GM21447 (cell line): ENCODE data around the gene GLB1L2.
A peak's percentile ranks its signal among the peaks of the same experiment; 100 is the strongest.
"Not testable (repeated sequence)": the region's sequence is repeated elsewhere in the genome, so short reads cannot be mapped to it uniquely, and the experiment has no call there.

Experiments used
- ATAC-seq: cut with Tn5 transposase; IDR thresholded peaks from one replicate; pipeline ENCODE4 v1.9.1; 2021; ENCODE audit not compliant: unreplicated experiment

GLB1L2 gene

GRCh38 chr11:134331354-134332188, at the start of gene GLB1L2:
Gene GLB1L2 (plus strand): TSS chr11:134331988. CDS start chr11:134332062, 74 bp downstream.
- ATAC-seq, result peak; percentile 76

- ATAC-seq, result no peak
Observed at GRCh38 chr11:134282121-134283045, 49.4 kb upstream of the GLB1L2 start.

- no peak for ATAC-seq
Observed at GRCh38 chr11:134283461-134284230, 48.1 kb upstream of the GLB1L2 start.

- not testable (repeated sequence) for ATAC-seq
Observed at GRCh38 chr11:134284349-134284748, 47.4 kb upstream of the GLB1L2 start.

GRCh38 chr11:134287561-134287960, 44.2 kb upstream of the GLB1L2 start:
- ATAC-seq, result no peak

- ATAC-seq, result no peak
Observed at GRCh38 chr11:134288486-134288885, 43.3 kb upstream of the GLB1L2 start.

- no peak for ATAC-seq
Observed at GRCh38 chr11:134289167-134289566, 42.6 kb upstream of the GLB1L2 start.

GRCh38 chr11:134289789-134290188, 42.0 kb upstream of the GLB1L2 start:
- ATAC-seq, result no peak

GRCh38 chr11:134290646-134291045, 41.1 kb upstream of the GLB1L2 start:
- ATAC-seq, result no peak

GRCh38 chr11:134291196-134291595, 40.6 kb upstream of the GLB1L2 start:
- no peak for ATAC-seq

GRCh38 chr11:134292661-134293060, 39.1 kb upstream of the GLB1L2 start:
- ATAC-seq, result no peak

GRCh38 chr11:134293119-134294113, 38.4 kb upstream of the GLB1L2 start:
- no peak for ATAC-seq

- no peak for ATAC-seq
Observed at GRCh38 chr11:134294664-134295063, 37.1 kb upstream of the GLB1L2 start.

GRCh38 chr11:134312223-134312622, 19.6 kb upstream of the GLB1L2 start:
- ATAC-seq, result no peak

- no peak for ATAC-seq
Observed at GRCh38 chr11:134312807-134313206, 19.0 kb upstream of the GLB1L2 start.

GRCh38 chr11:134313379-134313778, 18.4 kb upstream of the GLB1L2 start:
- ATAC-seq, result no peak

GRCh38 chr11:134313821-134314607, 17.8 kb upstream of the GLB1L2 start:
- no peak for ATAC-seq

GRCh38 chr11:134317103-134317502, 14.7 kb upstream of the GLB1L2 start:
- ATAC-seq, result no peak

GRCh38 chr11:134321373-134321772, 10.4 kb upstream of the GLB1L2 start:
- not testable (repeated sequence) for ATAC-seq
